HepG2 (cell line): ENCODE data around the gene JUND. TPM values are rescaled to one million over a fixed set of nuclear protein-coding genes. Genes with fewer than 3 reads are reported as not detected.

Experiments used
- AKAP8 ChIP-seq: sonication (generic); formaldehyde crosslinking; IDR thresholded peaks from 2 replicates; pipeline ENCODE4 v1.5.1; 2020; ENCODE audit warnings: mild to moderate bottlenecking, missing genetic modification reagents
- ATF3 ChIP-seq: sonication (generic); formaldehyde crosslinking; IDR thresholded peaks from 2 replicates; pipeline ENCODE4 v1.4.0; 2020; ENCODE audit warnings: missing genetic modification reagents
- CREBL2 ChIP-seq: sonication (generic); formaldehyde crosslinking; IDR thresholded peaks from 2 replicates; pipeline ENCODE4 v1.8.1; 2023; ENCODE audit warnings: missing genetic modification reagents, mild to moderate bottlenecking, borderline replicate concordance
- CREM ChIP-seq, 2 experiments: sonication (generic) in 1 of 2; formaldehyde crosslinking in 1 of 2; IDR thresholded peaks; 2 replicates each; pipeline versions ENCODE4 v1.4.0 to v1.6.1; 2016 to 2020; ENCODE audit warnings: antibody characterized with exemption in 1 of 2, mild to moderate bottlenecking in 1 of 2, missing genetic modification reagents in 1 of 2
- DDIT3 ChIP-seq: sonication (generic); formaldehyde crosslinking; IDR thresholded peaks from 2 replicates; pipeline ENCODE4 v1.4.0; 2020; ENCODE audit warnings: mild to moderate bottlenecking, missing genetic modification reagents
- ELF4 ChIP-seq: sonication (generic); formaldehyde crosslinking; IDR thresholded peaks from 2 replicates; pipeline ENCODE4 v1.5.0; 2020; ENCODE audit warnings: missing genetic modification reagents, mild to moderate bottlenecking, moderate library complexity, borderline replicate concordance
- GATAD2A ChIP-seq: IDR thresholded peaks from 2 replicates; pipeline ENCODE4 v1.6.1; 2016
- HMGXB4 ChIP-seq, 2 experiments: sonication (generic) in 1 of 2; formaldehyde crosslinking in 1 of 2; IDR thresholded peaks; 2 replicates each; pipeline versions ENCODE4 v1.4.0 to v1.6.1; 2018 to 2020; ENCODE audit warnings: missing genetic modification reagents in 2 of 2, borderline replicate concordance in 1 of 2, low read depth in 1 of 2, mild to moderate bottlenecking in 1 of 2, missing biosample characterization in 1 of 2
- HNF1A ChIP-seq, 2 experiments: sonication (generic) in 1 of 2; formaldehyde crosslinking in 1 of 2; IDR thresholded peaks; 2 replicates each; pipeline versions ENCODE4 v1.4.0 to v1.6.1; 2016 to 2020; ENCODE audit warnings: borderline replicate concordance in 1 of 2, low read depth in 1 of 2, mild to moderate bottlenecking in 1 of 2, missing genetic modification reagents in 1 of 2
- IKZF1 ChIP-seq: fragments of 450-650 bp; IDR thresholded peaks from 2 replicates; pipeline ENCODE4 v1.7.1; 2016
- KDM1A ChIP-seq: IDR thresholded peaks from 2 replicates; pipeline ENCODE4 v1.6.1; 2016; ENCODE audit warnings: missing compliant biosample characterization
- MLLT10 ChIP-seq: sonication (generic); formaldehyde crosslinking; IDR thresholded peaks from 2 replicates; pipeline ENCODE4 v1.4.0; 2020; ENCODE audit warnings: missing genetic modification reagents
- MXD3 ChIP-seq: IDR thresholded peaks from 2 replicates; pipeline ENCODE4 v1.6.1; 2016; ENCODE audit warnings: mild to moderate bottlenecking, missing biosample characterization, missing genetic modification reagents
- NFKB2 ChIP-seq: sonication (generic); formaldehyde crosslinking; IDR thresholded peaks from 2 replicates; pipeline ENCODE4 v1.4.0; 2020; ENCODE audit warnings: missing genetic modification reagents, borderline replicate concordance
- PHF20 ChIP-seq: sonication (generic); formaldehyde crosslinking; IDR thresholded peaks from 2 replicates; pipeline ENCODE4 v1.5.0; 2020; ENCODE audit warnings: mild to moderate bottlenecking, missing genetic modification reagents
- RCOR2 ChIP-seq: IDR thresholded peaks from 2 replicates; pipeline ENCODE4 v1.6.1; 2016; ENCODE audit warnings: missing biosample characterization, missing genetic modification reagents
- SIX4 ChIP-seq: sonication (generic); formaldehyde crosslinking; IDR thresholded peaks from 2 replicates; pipeline ENCODE4 v1.4.0; 2020; ENCODE audit warnings: missing genetic modification reagents
- SKIL ChIP-seq: sonication (generic); formaldehyde crosslinking; IDR thresholded peaks from 2 replicates; pipeline ENCODE4 v1.8.0; 2022; ENCODE audit warnings: missing genetic modification reagents, mild to moderate bottlenecking, moderate library complexity, borderline replicate concordance
- ZNF24 ChIP-seq: fragments of 450-650 bp; IDR thresholded peaks from 2 replicates; pipeline ENCODE4 v1.6.1; 2017; ENCODE audit warnings: antibody characterized with exemption, mild to moderate bottlenecking
- ZNF652 ChIP-seq: IDR thresholded peaks from 2 replicates; pipeline ENCODE4 v1.6.1; 2016; ENCODE audit warnings: low read depth, borderline replicate concordance
- polyA plus RNA-seq, 8 experiments: library from polyadenylated mRNA; depleted of rRNA in 3 of 8; stranded (reverse) in 7 of 8; unstranded in 1 of 8; fragments of >200 nt; fragmentation: Illumina TruSeq in 4 of 8; extraction: Trizol in 4 of 8; gene quantifications; 2 replicates each; pipeline versions ENCODE4 v1.2.1 to v1.2.3, GENCODE V29; 2011 to 2016; ENCODE audit warnings: low read depth in 4 of 8, missing spikeins in 1 of 8, mixed read lengths in 1 of 8; ENCODE audit not compliant: insufficient read depth in 1 of 8
- total RNA-seq, 5 experiments: library from RNA; depleted of rRNA; stranded (reverse); fragments of >200 nt; fragmentation: Illumina TruSeq; extraction: Trizol; gene quantifications; 2 replicates each; pipeline ENCODE4 v1.2.3, GENCODE V29; 2016; ENCODE audit warnings: low read depth in 1 of 5

Gene JUND
- total and polyA plus RNA-seq, 2 of the 13 experiments (the other 11 are each of a cell fraction or from before 2014, with no cell fraction given) = 41.2 to 59.8 TPM

- TF ChIP-seq AKAP8 (CRISPR knock-in tag) (peak; percentile 65; the same call in 1 of the 2 replicates), IKZF1 (no peak), MLLT10 (CRISPR knock-in tag) (no peak), ZNF652 (no peak), GATAD2A (CRISPR knock-in tag) (peak; percentile 68), ATF3 (peak; percentile 99), CREM (IDR thresholded peaks at IDR 0.05) (peak; percentile 32; the same call in 1 of the 2 replicates), CREM (CRISPR knock-in tag; IDR thresholded peaks at IDR 0.05) (no peak), KDM1A (CRISPR knock-in tag) (no peak), SKIL (CRISPR knock-in tag) (no peak), HNF1A (IDR thresholded peaks at IDR 0.05; ENCODE audit: low read depth) (no peak; the same call in 1 of the 2 replicates), HNF1A (CRISPR knock-in tag; IDR thresholded peaks at IDR 0.05; ENCODE audit: borderline replicate concordance) (peak; percentile 29; the same call in 1 of the 2 replicates), SIX4 (CRISPR knock-in tag) (no peak), PHF20 (no peak), NFKB2 (CRISPR knock-in tag) (no peak), DDIT3 (CRISPR knock-in tag) (no peak), HMGXB4 (CRISPR knock-in tag; IDR thresholded peaks at IDR 0.05; ENCODE audit: borderline replicate concordance in 1 of 2, low read depth in 1 of 2) (peak in 1 of 2 experiments; percentile 61; a peak in 1 of 4 replicates), MXD3 (CRISPR knock-in tag) (no peak), CREBL2 (CRISPR knock-in tag) (no peak), RCOR2 (CRISPR knock-in tag) (no peak), ZNF24 (no peak), ELF4 (no peak)
Observed at GRCh38 chr19:18274781-18275356, 6.6 kb downstream of the JUND start (continued).
